GM10248 (cell line): Measurements from ENCODE around the gene COL9A3.

Source experiments
- CTCF ChIA-PET: fragments of 300-600 bp; sonication (Branson Sonifier 250); formaldehyde crosslinking; extraction: SDS; loops from one replicate; lab custom pipeline; 2021; ENCODE audit warnings: antibody characterized with exemption; lab: Yijun Ruan, JAX
- POLR2A ChIA-PET: fragments of 350-650 bp; sonication (Branson Sonifier 250); formaldehyde crosslinking; extraction: SDS; loops from one replicate; lab custom pipeline; 2020; ENCODE audit warnings: antibody characterized with exemption; lab: Yijun Ruan, JAX
- DNase-seq: peaks from one replicate; pipeline ENCODE4 v3.0.0; 2012; ENCODE audit errors: extremely low spot score
- TF ChIP-seq, protein P1 (sequence below): IDR thresholded peaks from 2 replicates; pipeline ENCODE4 v1.5.1; 2012; ENCODE audit warnings: mild to moderate bottlenecking, low read depth; ENCODE audit errors: extremely low read depth, missing control alignments, control extremely low read depth

The COL9A3 gene

DNA sequence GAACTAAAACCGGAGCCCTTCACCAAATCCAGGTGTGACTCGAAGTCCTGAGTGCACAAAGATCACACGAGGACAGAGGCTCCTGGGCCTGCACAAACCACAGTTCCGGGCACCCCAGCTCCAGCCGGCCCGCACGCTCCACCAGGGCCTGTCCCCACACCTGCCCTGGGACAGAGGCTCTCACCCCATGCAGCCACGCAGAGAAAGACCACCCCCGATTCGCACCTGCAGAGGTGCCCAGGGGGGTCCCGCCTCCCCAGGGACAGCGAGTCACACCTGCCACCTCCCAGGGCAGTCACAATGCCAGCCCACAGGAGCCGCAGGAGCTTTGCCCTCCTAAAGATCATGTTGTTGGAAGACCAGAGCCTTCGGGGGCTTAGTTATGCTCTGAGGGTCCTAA, 45.9 kb upstream of the COL9A3 start:
- TF ChIP-seq, protein P1, sequence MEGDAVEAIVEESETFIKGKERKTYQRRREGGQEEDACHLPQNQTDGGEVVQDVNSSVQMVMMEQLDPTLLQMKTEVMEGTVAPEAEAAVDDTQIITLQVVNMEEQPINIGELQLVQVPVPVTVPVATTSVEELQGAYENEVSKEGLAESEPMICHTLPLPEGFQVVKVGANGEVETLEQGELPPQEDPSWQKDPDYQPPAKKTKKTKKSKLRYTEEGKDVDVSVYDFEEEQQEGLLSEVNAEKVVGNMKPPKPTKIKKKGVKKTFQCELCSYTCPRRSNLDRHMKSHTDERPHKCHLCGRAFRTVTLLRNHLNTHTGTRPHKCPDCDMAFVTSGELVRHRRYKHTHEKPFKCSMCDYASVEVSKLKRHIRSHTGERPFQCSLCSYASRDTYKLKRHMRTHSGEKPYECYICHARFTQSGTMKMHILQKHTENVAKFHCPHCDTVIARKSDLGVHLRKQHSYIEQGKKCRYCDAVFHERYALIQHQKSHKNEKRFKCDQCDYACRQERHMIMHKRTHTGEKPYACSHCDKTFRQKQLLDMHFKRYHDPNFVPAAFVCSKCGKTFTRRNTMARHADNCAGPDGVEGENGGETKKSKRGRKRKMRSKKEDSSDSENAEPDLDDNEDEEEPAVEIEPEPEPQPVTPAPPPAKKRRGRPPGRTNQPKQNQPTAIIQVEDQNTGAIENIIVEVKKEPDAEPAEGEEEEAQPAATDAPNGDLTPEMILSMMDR: no peak
- POLR2A ChIA-PET: no interaction called here
- DNase-seq: no peak
- CTCF ChIA-PET: interaction anchor here (1.1 kb wide), 1 partner anchor 21 kb away, joined by 4 read pairs; no protein-coding TSS in a partner anchor

DNA sequence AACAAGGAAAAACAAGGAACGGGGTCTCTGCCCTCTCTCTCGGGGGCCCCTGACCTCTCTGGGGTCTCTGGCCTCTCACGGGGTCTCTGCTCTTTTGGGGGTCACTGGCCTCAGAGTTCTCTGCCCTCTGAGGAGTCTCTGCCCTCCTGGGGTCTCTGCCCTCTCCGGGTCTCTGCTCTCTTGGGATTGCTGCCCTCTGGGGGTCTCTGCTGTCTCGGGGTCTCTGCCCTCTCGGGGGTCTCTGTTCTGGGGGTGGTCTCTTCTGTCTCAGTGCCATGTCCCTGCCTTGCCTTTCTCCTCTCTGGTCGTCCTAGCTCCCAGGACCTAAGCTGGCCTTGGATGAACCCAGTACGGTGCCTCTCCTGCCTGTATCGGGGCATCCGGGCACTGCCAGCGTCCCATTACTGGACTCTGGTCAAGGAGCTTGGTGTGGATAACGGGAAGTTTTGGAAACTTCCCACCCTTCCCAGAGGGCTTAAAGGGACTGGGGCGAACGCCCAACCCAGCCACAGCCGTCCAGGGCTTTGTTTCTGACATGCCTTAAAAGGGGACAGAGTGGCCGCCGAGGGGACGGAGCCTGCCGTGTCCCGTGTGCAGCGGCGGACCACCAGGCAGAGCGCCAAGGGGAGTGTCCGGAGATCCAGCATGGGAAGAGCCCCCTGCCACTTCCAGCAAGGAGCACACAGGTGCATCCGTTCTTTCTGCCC, 45.3 kb upstream of the COL9A3 start:
- TF ChIP-seq, protein P1: no peak
- ChIA-PET CTCF (interaction anchor here (1.1 to 1.7 kb wide), 2 partner anchors 21 kb away, joined by 4 to 6 read pairs; no protein-coding TSS in a partner anchor), POLR2A (no interaction called here)
- no peak for DNase-seq

DNA sequence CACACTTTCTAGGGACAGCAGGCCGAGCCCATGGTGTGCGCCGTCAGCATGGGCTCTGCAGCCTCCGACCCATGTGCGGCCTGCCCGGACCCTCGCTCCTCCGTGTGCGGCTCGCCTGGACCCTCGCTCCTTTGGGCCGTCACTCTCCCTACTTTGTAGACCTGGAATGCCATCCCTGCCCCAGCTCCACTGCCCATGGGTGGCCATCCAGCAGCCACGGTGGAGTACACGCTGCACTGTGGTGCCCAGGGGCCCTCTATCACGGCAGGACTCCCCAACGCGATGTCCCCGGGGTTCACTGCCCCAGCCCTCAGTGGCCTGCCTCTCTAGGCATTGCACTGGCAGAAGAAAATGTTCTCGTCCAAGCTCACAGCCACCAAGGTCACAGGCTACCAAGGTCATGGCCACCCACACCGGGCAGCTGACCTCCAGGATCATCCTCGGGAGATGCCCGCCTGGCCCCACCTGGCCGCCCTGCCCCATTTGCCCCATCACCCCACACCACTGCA, 44.7 kb upstream of the COL9A3 start:
- TF ChIP-seq, protein P1: no peak
- CTCF ChIA-PET: interaction anchor here (1.7 kb wide), 1 partner anchor 20 kb away, joined by 6 read pairs; no protein-coding TSS in a partner anchor

DNA sequence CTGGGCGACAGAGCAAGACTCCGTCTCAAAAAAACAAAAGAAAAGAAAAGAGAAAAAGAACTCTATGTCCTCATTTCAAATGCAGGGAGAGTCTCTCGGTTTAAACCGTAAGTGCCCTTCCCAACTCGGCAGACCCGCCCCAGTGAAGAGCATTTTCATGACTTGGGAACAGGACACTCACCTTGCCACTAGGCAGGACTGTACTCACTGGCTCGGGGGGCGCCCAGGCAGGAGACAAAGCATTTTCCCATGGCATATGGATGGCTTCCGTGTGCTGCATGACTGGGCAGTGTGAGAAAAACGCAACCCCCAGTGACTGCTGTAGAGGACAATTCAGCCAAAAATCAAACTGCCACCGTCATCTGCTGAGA, 44.2 kb upstream of the COL9A3 start:
- POLR2A ChIA-PET: no interaction called here
- DNase-seq: no peak
- CTCF ChIA-PET: interaction anchor here (1.7 kb wide), 1 partner anchor 20 kb away, joined by 6 read pairs; no protein-coding TSS in a partner anchor
- TF ChIP-seq, protein P1: no peak

More for the DNA sequence above, 44.7 kb upstream of the COL9A3 start:
- no peak for DNase-seq
- POLR2A ChIA-PET: no interaction called here

DNA sequence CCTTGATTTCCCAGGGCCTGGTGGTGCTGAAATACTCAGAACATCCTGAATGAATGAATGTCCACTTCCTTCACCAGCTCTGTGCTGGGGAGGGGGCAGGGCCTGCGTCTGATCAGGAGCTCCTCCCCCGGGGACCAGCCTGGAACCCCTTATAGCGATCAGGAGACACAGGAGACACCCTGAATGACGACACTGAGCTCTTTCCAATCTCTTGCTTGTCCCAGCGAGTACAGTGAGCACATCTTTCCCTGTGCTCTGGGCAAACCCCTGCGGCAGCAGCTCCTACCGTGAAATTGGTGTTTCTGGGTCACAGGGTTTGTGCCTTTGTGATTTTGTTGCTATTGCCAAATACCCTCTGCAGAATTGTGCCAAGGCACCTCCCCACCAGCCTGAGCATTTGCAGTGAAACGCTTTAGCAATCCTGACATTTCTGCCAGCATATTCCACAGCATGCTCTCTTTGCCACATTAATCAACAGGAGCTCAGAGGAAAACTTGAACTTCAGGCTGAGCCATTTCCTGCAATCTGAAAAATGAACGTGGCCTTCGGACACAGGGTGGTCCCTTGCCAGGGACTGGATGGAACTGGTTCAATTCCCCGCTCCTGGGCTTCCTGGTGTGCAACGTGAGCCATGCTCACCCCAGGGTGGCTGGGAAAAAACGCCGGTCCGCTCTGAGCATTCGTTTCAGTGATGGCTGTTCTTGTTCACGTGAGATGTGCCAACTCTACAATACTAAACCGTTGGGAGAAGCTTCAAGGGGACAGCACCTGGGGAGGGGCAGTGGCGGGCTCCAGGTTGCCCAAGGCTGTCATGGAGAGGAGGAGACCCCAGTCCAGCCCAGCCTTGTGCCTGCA, 43.6 kb upstream of the COL9A3 start:
- CTCF ChIA-PET: interaction anchor here (1.6 to 1.7 kb wide), 2 partner anchors 11 to 19 kb away, joined by 5 to 6 read pairs; no protein-coding TSS in a partner anchor

More for the DNA sequence above, 43.6 kb upstream of the COL9A3 start:
- TF ChIP-seq, protein P1: no peak
- POLR2A ChIA-PET: no interaction called here
- DNase-seq: no peak
